Stimulated activated CD8-positive, alpha-beta memory T cell treated with anti-CD3 and anti-CD28 coated beads, Interleukin-15, amount 100 ng/mL, for 48 hours (primary cell): ENCODE results near the gene EXOSC1.
"Not testable (repeated sequence)": the region's sequence is repeated elsewhere in the genome, so short reads cannot be mapped to it uniquely, and the experiment has no call there.

ENCODE experiments used
- DNase-seq, 2 donors: peaks; one replicate each; pipeline ENCODE4 v3.0.0-alpha.2; 2020; ENCODE audit warnings: low read depth in 2 of 2

The EXOSC1 gene

GRCh38 chr10:97459111-97459510 is 13.3 kb upstream of the EXOSC1 start:
- DNase-seq, result no peak

GRCh38 chr10:97456686-97457065 is 10.9 kb upstream of the EXOSC1 start:
- DNase-seq, result no peak

DNA sequence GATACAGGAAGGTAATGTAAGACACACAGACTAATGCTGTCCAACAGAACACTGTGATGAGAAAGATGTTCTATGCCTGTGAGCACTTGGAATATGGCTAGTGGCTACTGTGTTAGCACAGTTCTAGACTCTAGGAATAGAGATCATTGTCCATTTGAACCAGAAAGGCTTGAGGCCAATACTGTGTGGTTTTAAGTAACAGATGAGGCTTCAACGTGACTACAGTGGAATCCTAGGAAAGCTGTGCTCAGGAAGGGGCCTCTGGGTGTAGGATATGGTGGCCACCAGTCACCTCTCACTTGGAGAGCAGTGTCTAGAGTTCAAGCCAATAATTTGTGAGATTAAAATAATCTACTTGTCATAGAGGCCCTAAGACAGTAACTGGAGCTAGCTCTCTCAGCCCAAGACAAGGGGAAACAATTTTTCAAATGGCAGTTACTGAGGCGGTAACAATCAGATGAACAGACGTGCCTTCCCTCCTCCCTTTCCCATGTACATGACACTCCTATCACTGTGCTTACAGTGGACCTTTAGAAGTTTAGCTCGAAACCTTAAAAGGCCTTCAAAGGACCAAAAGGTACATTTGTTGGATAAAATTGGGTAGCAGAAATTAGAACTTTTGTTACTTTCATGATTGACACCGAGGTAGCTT is 10.4 kb upstream of the EXOSC1 start:
- DNase-seq, result no peak

GRCh38 chr10:97454330-97455036 is 8.7 kb upstream of the EXOSC1 start:
- no peak for DNase-seq

DNA sequence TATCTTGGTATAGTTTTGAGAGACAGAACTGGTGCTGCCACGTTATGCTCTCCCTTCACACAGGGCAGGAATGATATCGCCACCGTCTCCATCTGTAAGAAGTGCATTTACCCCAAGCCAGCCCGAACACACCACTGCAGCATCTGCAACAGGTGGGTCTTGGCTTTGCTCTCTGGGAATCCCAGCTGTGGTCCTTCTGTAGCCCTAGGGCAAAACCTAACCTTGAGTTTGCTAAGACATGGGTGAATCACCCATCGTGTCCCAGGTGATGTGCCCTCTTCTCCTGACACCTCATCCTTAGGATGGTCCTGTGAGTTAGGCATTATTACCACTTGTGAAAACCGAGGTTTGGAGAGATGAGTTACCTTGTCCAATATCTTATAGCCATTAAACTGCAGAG is 6.5 kb upstream of the EXOSC1 start:
- no peak for DNase-seq

DNA sequence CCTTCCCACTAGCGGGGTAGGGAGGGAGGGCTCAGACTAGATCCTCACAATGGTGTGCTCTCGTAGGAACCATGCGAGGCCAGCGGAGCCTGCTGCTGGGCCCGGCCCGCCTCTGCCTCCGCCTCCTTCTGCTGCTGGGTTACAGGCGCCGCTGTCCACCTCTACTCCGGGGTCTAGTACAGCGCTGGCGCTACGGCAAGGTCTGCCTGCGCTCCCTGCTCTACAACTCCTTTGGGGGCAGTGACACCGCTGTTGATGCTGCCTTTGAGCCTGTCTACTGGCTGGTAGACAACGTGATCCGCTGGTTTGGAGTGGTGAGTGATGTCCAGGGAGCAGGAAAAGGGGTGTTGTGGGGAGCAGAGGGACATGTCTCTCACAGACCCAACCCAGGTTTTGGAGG is 5.8 kb upstream of the EXOSC1 start:
- DNase-seq, result no peak

DNA sequence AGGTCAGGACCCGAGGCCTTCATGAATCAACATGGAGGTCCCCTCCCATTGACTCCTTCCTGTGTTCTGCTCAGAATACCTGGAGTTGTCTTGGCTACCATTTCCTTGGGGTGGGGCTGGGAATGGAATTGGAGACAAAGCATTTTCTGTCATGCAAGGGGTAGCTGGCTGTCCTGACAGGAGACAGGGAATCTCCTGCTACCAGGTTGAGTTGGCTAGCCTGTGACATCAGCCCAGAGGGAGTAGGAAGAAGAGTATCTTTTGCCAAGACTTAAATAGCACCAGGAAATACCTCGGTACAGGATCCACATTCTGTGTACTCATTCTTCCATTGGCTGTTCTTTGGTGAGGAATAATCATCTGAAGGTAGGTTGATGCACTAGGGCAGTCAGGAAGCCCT is 5.0 kb upstream of the EXOSC1 start:
- DNase-seq, result no peak

DNA sequence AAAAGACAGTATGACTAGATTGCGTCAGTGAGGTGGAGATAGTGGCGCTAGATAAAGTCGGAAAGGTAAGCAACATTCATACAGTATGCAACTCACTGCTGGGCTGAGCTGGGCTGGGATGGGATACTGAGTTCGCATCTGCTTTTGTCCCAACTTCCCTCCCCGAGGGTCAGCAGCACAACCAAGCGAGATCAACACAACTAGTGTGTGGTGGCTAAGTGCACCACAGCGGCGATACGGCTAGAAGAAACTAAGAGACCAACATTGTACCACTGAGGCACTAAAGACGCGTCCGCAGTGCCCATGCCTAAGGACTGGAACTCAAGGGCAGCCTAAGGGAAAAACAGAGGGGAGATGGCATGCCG is 467 bp downstream of the EXOSC1 start:
- DNase-seq, result no peak

DNA sequence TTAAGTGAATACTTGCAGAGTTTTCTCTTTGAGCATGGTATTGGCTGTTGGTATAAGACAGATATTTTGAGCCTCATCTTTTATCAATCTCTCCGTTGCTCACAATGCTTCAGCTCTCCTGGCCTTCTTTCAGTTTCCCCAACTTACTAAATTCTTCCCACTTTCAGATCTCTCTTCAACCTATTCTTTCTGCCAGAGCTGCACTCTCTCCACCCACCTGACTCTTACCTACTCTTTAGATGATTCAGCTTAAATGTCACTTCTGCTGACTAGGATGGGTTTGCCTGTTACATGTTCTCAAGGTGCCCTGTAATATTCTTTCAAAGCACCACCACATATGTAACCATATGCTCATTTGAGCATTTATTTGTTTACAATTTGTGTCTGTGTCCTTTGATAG is 1.6 kb downstream of the EXOSC1 start:
- DNase-seq, result no peak

DNA sequence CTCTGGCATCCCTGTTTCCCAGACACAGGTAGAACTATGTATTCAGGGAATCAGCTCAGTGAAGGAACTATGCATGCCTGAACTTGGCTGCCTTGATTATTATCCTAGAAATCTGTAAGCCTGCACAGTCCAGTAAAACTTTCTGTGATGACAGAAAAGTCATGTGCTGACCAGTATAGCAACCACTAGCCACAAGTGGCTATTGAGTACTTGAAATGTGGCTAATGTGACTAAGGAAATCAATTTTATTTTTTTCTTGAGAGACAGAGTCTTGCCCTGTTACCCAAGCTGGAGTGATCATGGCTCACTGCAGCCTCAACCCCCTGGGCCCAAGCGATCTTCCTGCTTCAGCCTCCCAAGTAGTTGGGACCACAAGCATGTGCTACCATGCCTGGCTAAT is 3.5 kb downstream of the EXOSC1 start:
- DNase-seq, result no peak

GRCh38 chr10:97435211-97435610 is 10.6 kb downstream of the EXOSC1 start:
- DNase-seq, result no peak

- no peak for DNase-seq
Measured at GRCh38 chr10:97434557-97434956, 11.2 kb downstream of the EXOSC1 start.

DNA sequence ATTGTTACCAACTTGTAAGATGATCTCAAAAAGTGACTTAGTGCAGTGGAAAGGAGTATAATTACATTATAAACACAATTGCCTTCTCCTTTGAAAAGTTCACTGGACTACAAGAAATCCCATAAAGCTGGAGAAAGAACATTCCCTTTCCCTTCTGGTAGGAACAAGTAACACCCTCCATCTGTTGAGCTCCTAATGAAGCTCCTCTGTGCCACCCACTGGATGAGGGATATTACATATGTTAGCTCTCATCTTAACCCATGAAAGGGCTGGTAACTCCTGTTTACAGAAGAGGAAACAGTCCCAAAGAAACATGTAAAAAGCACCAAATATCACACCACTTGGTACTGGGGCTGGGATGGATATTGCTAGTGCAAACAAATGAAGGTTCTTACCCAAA is 11.8 kb downstream of the EXOSC1 start:
- no peak for DNase-seq

- DNase-seq, result no peak
Measured at GRCh38 chr10:97428572-97428981, 17.2 kb downstream of the EXOSC1 start.

- no peak for DNase-seq
Measured at GRCh38 chr10:97427571-97428179, 18.1 kb downstream of the EXOSC1 start.

DNA sequence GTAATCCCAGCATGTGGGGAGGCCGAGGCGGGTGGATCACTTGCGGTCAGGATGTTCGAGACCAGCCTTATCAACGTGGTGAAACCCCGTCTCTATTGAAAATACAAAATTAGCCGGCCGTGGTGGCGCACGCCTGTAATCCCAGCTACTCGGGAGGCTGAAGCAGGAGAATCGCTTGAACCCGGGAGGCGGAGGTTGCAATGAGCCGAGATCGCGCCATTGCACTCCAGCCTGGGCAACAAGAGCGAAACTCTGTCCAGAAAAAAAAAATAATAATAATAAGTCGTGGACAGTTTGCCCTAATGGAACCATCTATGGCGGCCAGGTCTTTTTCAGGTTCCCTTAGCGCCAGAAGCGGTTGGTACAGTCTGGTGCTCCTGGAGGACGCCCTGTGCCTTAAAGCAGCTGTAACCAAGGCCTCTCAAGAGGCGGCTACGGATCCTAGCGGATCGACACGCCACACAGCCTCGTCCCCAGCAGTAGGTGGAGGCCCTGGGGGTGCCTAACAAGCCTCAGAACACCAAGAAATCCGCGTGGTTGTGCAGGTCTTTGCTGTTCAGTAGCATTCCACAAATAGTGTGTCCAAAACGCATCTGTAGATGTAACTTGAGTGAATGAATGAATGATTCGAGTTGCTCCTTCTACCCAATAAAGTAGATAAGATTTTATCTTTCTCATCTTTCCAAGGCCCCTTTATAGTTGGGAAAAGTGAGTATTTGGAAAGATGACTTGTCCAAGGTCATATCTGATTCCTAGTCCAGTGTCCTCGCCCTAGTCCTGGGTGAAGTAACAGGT is 18.8 kb downstream of the EXOSC1 start:
- DNase-seq, result no peak

GRCh38 chr10:97425964-97426775 is 19.6 kb downstream of the EXOSC1 start, which contains the start of gene PGAM1:
TSS of gene PGAM1 (plus strand) at chr10:97426191. CDS start at chr10:97426308, 117 bp downstream.
- DNase-seq, result peak; percentile 95 to 96

DNA sequence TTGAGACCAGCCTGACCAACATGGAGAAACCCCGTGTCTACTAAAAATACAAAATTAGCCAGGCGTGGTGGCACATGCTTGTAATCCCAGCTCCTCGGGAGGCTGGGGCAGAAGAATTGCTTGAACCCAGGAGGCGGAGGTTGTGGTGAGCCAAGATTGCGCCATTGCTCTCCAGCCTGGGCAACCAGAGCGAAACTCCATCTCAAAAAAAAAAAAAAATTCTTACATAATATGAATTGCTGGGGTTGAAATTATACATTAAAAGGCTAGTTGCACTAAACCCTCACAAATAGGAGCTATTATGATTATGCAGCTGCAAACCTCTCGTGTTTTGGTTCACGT is 22.1 kb downstream of the EXOSC1 start:
- not testable (repeated sequence) for DNase-seq

DNA sequence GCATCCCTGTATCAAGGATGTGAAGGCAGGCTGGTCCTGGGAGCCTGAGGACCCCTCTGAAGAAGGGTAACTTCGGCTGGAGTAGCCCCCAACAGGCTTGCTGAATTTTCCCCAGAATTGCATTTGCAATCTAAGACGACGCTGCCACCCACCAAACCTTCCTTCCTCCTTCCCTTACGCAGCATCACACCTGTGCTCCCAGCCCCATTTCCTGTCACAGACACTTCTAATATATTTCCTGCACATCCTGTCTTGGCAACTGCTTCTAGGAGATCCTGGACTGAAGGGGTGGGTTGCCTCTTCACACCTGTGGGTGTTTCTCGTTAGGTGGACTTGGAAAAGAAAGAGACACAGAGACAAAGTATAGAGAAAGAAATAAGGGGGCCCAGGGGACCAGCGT is 29.2 kb downstream of the EXOSC1 start:
- DNase-seq, result no peak

GRCh38 chr10:97412891-97413304 is 32.9 kb downstream of the EXOSC1 start:
- DNase-seq, result peak; percentile 66 to 73

DNA sequence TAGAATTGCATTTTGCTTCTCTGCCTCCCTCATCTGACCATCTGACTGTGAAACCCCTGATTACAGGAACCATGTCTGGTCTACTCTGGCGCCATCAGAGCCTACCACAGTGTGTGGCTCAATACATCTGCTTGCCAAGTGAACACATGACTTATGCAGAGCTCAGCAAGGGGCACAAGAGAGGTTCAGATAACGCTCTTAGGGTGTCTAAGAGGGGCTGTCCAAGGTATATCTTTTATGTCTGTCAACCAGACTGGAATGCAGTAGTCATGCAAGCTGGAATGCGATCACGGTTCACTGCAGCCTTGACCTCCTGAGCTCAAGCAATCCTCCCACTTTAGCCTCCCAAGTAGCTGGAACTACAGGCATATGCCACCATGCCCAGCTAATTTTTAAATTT is 34.4 kb downstream of the EXOSC1 start:
- no peak for DNase-seq
